Body of pancreas (tissue), 4 donors: ENCODE results near the gene SNRPF.
"Not testable (repeated sequence)": the region's sequence is repeated elsewhere in the genome, so short reads cannot be mapped to it uniquely, and the experiment has no call there.

ENCODE experiments used
- POLR2A ChIP-seq, 3 donors: fragments of 450-650 bp; IDR thresholded peaks; one replicate each; pipeline ENCODE4 v1.6.1; 2016; ENCODE audit warnings: antibody characterized with exemption in 3 of 3, mild to moderate bottlenecking in 2 of 3
- TF ChIP-seq, protein P1 (sequence below), 7 experiments: fragments of 450-650 bp in 4 of 7; fragments of 200-600 bp in 3 of 7; sonication (generic) in 3 of 7; IDR thresholded peaks; one replicate each; pipeline ENCODE4 v1.5.1; 2016 to 2019; ENCODE audit warnings: antibody characterized with exemption in 7 of 7

DNA sequence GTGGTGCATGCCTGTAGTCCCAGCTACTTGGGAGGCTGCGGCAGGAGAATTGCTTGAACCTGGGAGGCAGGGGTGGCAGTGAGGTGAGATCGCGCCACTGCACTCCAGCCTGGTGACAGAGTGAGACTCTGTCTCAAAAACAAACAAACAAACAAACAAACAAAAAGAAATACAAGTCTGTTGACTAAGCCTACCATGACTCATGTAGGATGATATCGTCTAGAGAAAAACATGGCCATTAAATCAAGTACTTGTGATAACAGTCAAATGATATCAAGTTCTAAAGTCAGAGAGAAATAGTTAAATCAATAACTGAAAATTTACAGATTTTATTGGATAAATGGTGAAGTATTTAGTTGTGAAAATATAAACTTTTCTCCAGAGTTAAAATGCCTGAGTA is 46.6 kb upstream of the SNRPF start:
- TF ChIP-seq, protein P1, sequence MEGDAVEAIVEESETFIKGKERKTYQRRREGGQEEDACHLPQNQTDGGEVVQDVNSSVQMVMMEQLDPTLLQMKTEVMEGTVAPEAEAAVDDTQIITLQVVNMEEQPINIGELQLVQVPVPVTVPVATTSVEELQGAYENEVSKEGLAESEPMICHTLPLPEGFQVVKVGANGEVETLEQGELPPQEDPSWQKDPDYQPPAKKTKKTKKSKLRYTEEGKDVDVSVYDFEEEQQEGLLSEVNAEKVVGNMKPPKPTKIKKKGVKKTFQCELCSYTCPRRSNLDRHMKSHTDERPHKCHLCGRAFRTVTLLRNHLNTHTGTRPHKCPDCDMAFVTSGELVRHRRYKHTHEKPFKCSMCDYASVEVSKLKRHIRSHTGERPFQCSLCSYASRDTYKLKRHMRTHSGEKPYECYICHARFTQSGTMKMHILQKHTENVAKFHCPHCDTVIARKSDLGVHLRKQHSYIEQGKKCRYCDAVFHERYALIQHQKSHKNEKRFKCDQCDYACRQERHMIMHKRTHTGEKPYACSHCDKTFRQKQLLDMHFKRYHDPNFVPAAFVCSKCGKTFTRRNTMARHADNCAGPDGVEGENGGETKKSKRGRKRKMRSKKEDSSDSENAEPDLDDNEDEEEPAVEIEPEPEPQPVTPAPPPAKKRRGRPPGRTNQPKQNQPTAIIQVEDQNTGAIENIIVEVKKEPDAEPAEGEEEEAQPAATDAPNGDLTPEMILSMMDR (IDR thresholded peaks at IDR 0.05), result not testable (repeated sequence)
- TF ChIP-seq POLR2A (IDR thresholded peaks at IDR 0.05), result not testable (repeated sequence)
